GM23338 (cell line): Measurements from ENCODE around the gene SGSH. TPM values are rescaled to one million over a fixed set of nuclear protein-coding genes. Genes with fewer than 3 reads are reported as not detected.

Source experiments
- ATAC-seq: fragments of 200-7000 bp; cut with Tn5 transposase; 3 replicates; pipeline ENCODE4 v1.9.1; 2020
- DNase-seq: peaks from one replicate; pipeline ENCODE4 v3.0.0-alpha.2; 2015; ENCODE audit warnings: low spot score
- H2AFZ ChIP-seq: fragments of 200-600 bp; sonication (generic); 2 replicates; pipeline ENCODE4 v1.8.0; 2016; ENCODE audit warnings: antibody characterized with exemption, mild to moderate bottlenecking, moderate library complexity
- H3F3A ChIP-seq: fragments of 200-600 bp; sonication (generic); replicated peaks from 2 replicates; pipeline ENCODE4 v1.8.0; 2017; ENCODE audit warnings: antibody characterized with exemption, mixed run types, low read depth
- H3K27ac ChIP-seq: fragments of 200-600 bp; sonication (generic); 2 replicates; pipeline ENCODE4 v1.6.1; 2016; ENCODE audit warnings: low read depth
- H3K27me3 ChIP-seq: fragments of 200-600 bp; sonication (generic); 2 replicates; pipeline ENCODE4 v1.8.0; 2016; ENCODE audit warnings: mild to moderate bottlenecking, mixed run types, moderate library complexity; ENCODE audit not compliant: insufficient read depth
- H3K36me3 ChIP-seq: fragments of 200-600 bp; sonication (generic); 2 replicates; pipeline ENCODE4 v1.8.0; 2016; ENCODE audit warnings: mild to moderate bottlenecking; ENCODE audit not compliant: insufficient read depth
- H3K4me1 ChIP-seq: fragments of 200-600 bp; sonication (generic); 2 replicates; pipeline ENCODE4 v1.8.0; 2016; ENCODE audit warnings: mild to moderate bottlenecking, moderate library complexity; ENCODE audit not compliant: insufficient read depth
- H3K4me2 ChIP-seq: fragments of 200-600 bp; sonication (generic); 2 replicates; pipeline ENCODE4 v1.7.1; 2017; ENCODE audit warnings: mixed run types
- H3K4me3 ChIP-seq: fragments of 200-600 bp; sonication (generic); 2 replicates; pipeline ENCODE4 v1.6.1; 2016; ENCODE audit warnings: mixed run types
- H3K79me2 ChIP-seq: fragments of 200-600 bp; sonication (generic); replicated peaks from 2 replicates; pipeline ENCODE4 v1.8.0; 2017; ENCODE audit warnings: mild to moderate bottlenecking; ENCODE audit not compliant: insufficient read depth
- H3K9me2 ChIP-seq: fragments of 200-600 bp; sonication (generic); 2 replicates; pipeline ENCODE4 v1.8.0; 2017; ENCODE audit not compliant: insufficient read depth
- H4K20me1 ChIP-seq: fragments of 200-600 bp; sonication (generic); replicated peaks from 2 replicates; pipeline ENCODE4 v1.8.0; 2017; ENCODE audit warnings: mild to moderate bottlenecking; ENCODE audit not compliant: insufficient read depth
- H3K27ac Mint-ChIP-seq: 2 replicates; pipeline ENCODE4 v1.8.0; 2020; ENCODE audit warnings: inconsistent platforms, mild to moderate bottlenecking, moderate library complexity, mixed read lengths
- H3K27me3 Mint-ChIP-seq: 3 replicates; pipeline ENCODE4 v1.8.0; 2022; ENCODE audit warnings: low read depth, mild to moderate bottlenecking, moderate library complexity, mixed read lengths, inconsistent platforms; ENCODE audit not compliant: insufficient read depth, poor library complexity
- H3K36me3 Mint-ChIP-seq: 3 replicates; pipeline ENCODE4 v1.8.0; 2021; ENCODE audit warnings: low read depth, mild to moderate bottlenecking, inconsistent platforms, moderate library complexity, mixed read lengths
- H3K4me1 Mint-ChIP-seq: 3 replicates; pipeline ENCODE4 v1.8.0; 2020; ENCODE audit warnings: mild to moderate bottlenecking, inconsistent platforms, mixed read lengths
- H3K4me3 Mint-ChIP-seq: 3 replicates; pipeline ENCODE4 v1.8.0; 2021; ENCODE audit warnings: moderate library complexity, mild to moderate bottlenecking, inconsistent platforms, mixed read lengths
- H3K9me3 Mint-ChIP-seq: 3 replicates; pipeline ENCODE4 v1.8.0; 2020; ENCODE audit warnings: moderate library complexity, mild to moderate bottlenecking, inconsistent platforms, mixed read lengths
- CREB1 ChIP-seq: fragments of 250-450 bp; sonication (Bioruptor Pico); IDR thresholded peaks from 2 replicates; pipeline ENCODE4 v1.5.0; 2020; ENCODE audit warnings: low read depth, mild to moderate bottlenecking, moderate library complexity
- EZH2phosphoT487 ChIP-seq: fragments of 200-600 bp; sonication (generic); IDR thresholded peaks from one replicate; pipeline ENCODE4 v1.8.1; 2018; ENCODE audit warnings: antibody characterized with exemption; ENCODE audit not compliant: unreplicated experiment
- JUNB ChIP-seq: IDR thresholded peaks from one replicate; pipeline ENCODE4 v1.6.1; 2016; ENCODE audit warnings: antibody characterized with exemption; ENCODE audit not compliant: unreplicated experiment
- POLR2AphosphoS5 ChIP-seq: IDR thresholded peaks from 2 replicates; pipeline ENCODE4 v1.6.1; 2016; ENCODE audit warnings: antibody characterized with exemption, low read depth
- STAT1 ChIP-seq: IDR thresholded peaks from one replicate; pipeline ENCODE4 v1.6.1; 2016; ENCODE audit warnings: antibody characterized with exemption; ENCODE audit not compliant: unreplicated experiment
- ZNF114 ChIP-seq: fragments of 250-450 bp; sonication (Bioruptor Pico); IDR thresholded peaks from 2 replicates; pipeline ENCODE4 v1.5.0; 2020; ENCODE audit warnings: mild to moderate bottlenecking, moderate library complexity
- polyA plus RNA-seq: library from polyadenylated mRNA; unstranded; fragments of >200 nt; fragmentation: Nextera tagmentation; extraction: Ambion mirVana; gene quantifications from 2 replicates; pipeline ENCODE4 v1.2.1, GENCODE V29; 2016
- total RNA-seq: library from RNA; depleted of rRNA; stranded (reverse); fragments of >200 nt; shearing (Covaris generic); gene quantifications from 2 replicates; pipeline ENCODE4 v1.2.3, GENCODE V29; 2014
- TF ChIP-seq, protein P1 (sequence below): IDR thresholded peaks from one replicate; pipeline ENCODE4 v1.6.1; 2018; ENCODE audit warnings: antibody characterized with exemption; ENCODE audit not compliant: unreplicated experiment
- TF ChIP-seq, protein P2 (sequence below), 2 experiments: fragments of 200-600 bp in 1 of 2; sonication (generic) in 1 of 2; conservative IDR thresholded peaks; 2 replicates each; pipeline versions ENCODE4 v1.5.1 to v1.6.1; 2016 to 2017; ENCODE audit warnings: antibody characterized with exemption in 2 of 2, low read depth in 2 of 2, mild to moderate bottlenecking in 2 of 2, moderate library complexity in 1 of 2
- TF ChIP-seq, protein P3 (sequence below): fragments of 250-450 bp; sonication (Bioruptor Pico); IDR thresholded peaks from 2 replicates; pipeline ENCODE4 v1.5.0; 2020; ENCODE audit warnings: mild to moderate bottlenecking, moderate library complexity
- TF ChIP-seq, protein P4 (sequence below): IDR thresholded peaks from 2 replicates; pipeline ENCODE4 v1.6.1; 2016; ENCODE audit warnings: antibody characterized with exemption

The SGSH gene
- total and polyA plus RNA-seq, 2 experiments from 2014 or later, result 9.6 to 17.5 TPM

DNA sequence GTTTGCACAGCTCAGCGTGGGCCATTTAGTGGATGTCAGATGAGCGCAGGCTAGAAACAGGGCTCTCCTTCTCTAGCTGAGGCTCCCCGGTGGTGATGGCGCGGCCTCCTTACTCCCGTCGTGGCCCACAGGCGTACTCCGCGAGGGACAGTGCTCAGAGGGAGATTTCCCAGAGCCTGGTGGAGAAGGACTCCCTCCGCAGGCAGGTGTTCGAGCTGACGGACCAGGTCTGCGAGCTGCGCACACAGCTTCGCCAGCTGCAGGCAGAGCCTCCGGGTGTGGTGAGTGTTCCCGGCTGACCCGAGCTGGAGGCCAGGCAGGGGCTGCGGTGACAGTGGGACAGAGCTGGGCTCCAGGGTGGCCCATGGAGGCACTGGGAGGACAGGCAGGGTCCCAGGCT, 28.9 kb downstream of the SGSH start:
- Histone ChIP-seq H3F3A (0 out of 2 replicates have a peak, but pooled peaks cover 3% of the 10 kb centered on the region), H3K36me3 (no peaks in the 10 kb centered on the region), H3K4me3 (no peak overlapping the region), H3K79me2 (no peaks in the 10 kb centered on the region), H4K20me1 (no peaks in the 10 kb centered on the region), H3K4me2 (no peak overlapping the region), H2AFZ (no peak overlapping the region; the same call in 1 of the 2 replicates), H3K9me2 (no peaks in the 10 kb centered on the region), H3K27me3 (no peaks in the 10 kb centered on the region), H3K4me1 (no peaks in the 10 kb centered on the region), H3K27ac (no peak overlapping the region)
- TF ChIP-seq, protein P1, sequence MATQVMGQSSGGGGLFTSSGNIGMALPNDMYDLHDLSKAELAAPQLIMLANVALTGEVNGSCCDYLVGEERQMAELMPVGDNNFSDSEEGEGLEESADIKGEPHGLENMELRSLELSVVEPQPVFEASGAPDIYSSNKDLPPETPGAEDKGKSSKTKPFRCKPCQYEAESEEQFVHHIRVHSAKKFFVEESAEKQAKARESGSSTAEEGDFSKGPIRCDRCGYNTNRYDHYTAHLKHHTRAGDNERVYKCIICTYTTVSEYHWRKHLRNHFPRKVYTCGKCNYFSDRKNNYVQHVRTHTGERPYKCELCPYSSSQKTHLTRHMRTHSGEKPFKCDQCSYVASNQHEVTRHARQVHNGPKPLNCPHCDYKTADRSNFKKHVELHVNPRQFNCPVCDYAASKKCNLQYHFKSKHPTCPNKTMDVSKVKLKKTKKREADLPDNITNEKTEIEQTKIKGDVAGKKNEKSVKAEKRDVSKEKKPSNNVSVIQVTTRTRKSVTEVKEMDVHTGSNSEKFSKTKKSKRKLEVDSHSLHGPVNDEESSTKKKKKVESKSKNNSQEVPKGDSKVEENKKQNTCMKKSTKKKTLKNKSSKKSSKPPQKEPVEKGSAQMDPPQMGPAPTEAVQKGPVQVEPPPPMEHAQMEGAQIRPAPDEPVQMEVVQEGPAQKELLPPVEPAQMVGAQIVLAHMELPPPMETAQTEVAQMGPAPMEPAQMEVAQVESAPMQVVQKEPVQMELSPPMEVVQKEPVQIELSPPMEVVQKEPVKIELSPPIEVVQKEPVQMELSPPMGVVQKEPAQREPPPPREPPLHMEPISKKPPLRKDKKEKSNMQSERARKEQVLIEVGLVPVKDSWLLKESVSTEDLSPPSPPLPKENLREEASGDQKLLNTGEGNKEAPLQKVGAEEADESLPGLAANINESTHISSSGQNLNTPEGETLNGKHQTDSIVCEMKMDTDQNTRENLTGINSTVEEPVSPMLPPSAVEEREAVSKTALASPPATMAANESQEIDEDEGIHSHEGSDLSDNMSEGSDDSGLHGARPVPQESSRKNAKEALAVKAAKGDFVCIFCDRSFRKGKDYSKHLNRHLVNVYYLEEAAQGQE, result no peak
- TF ChIP-seq, protein P2, sequence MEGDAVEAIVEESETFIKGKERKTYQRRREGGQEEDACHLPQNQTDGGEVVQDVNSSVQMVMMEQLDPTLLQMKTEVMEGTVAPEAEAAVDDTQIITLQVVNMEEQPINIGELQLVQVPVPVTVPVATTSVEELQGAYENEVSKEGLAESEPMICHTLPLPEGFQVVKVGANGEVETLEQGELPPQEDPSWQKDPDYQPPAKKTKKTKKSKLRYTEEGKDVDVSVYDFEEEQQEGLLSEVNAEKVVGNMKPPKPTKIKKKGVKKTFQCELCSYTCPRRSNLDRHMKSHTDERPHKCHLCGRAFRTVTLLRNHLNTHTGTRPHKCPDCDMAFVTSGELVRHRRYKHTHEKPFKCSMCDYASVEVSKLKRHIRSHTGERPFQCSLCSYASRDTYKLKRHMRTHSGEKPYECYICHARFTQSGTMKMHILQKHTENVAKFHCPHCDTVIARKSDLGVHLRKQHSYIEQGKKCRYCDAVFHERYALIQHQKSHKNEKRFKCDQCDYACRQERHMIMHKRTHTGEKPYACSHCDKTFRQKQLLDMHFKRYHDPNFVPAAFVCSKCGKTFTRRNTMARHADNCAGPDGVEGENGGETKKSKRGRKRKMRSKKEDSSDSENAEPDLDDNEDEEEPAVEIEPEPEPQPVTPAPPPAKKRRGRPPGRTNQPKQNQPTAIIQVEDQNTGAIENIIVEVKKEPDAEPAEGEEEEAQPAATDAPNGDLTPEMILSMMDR (conservative IDR thresholded peaks at IDR 0.05; ENCODE audit: low read depth in 2 of 2), result peak; percentile 24 to 77
- Mint-ChIP-seq H3K4me3 (no peak overlapping the region; the same call in 2 of the 3 replicates), H3K4me1 (peaks cover 2% of the 10 kb centered on the region; the same call in 2 of the 3 replicates), H3K27me3 (peaks cover 17% of the 10 kb centered on the region), H3K36me3 (no peaks in the 10 kb centered on the region), H3K27ac (no peak overlapping the region), H3K9me3 (no peaks in the 10 kb centered on the region)
- ATAC-seq, result peak; percentile 83
- DNase-seq, result peak; percentile 75

DNA sequence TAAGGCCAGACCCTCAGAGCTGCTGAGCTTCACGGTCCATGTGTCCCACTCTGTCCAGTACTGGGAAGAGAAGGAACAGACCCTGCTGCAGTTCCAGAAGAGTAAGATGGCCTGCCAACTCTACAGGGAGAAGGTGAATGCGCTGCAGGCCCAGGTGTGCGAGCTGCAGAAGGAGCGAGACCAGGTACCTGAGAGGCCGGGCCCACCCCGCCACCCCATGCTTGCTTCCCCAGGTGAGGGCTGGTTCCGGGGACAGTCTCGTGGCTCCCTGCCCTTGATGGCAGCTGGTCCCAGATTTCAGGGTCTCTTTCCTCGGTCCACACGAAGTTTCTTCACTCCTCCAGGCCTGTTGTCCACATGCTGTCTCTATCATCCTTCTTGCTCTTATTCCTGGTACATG, 29.4 kb downstream of the SGSH start:
- Mint-ChIP-seq H3K4me1 (peaks cover 2% of the 10 kb centered on the region; the same call in 2 of the 3 replicates), H3K9me3 (no peaks in the 10 kb centered on the region), H3K27ac (no peak overlapping the region), H3K4me3 (no peak overlapping the region; the same call in 2 of the 3 replicates), H3K36me3 (no peaks in the 10 kb centered on the region), H3K27me3 (peaks cover 16% of the 10 kb centered on the region)
- no peak overlapping the region for H3K27ac ChIP-seq
- no peaks in the 10 kb centered on the region for H3K79me2 ChIP-seq
- no peaks in the 10 kb centered on the region for H3K9me2 ChIP-seq
- H3F3A ChIP-seq, result 0 out of 2 replicates have a peak, but pooled peaks cover 3% of the 10 kb centered on the region
- no peaks in the 10 kb centered on the region for H3K27me3 ChIP-seq
- DNase-seq (no peak), ATAC-seq (no peak)
- H4K20me1 ChIP-seq, result no peaks in the 10 kb centered on the region
- H3K4me3 ChIP-seq, result no peak overlapping the region
- no peak overlapping the region for H3K4me2 ChIP-seq
- H3K36me3 ChIP-seq, result no peaks in the 10 kb centered on the region
- H3K4me1 ChIP-seq, result no peaks in the 10 kb centered on the region
- no peak overlapping the region for H2AFZ ChIP-seq
- TF ChIP-seq EZH2phosphoT487, result no peak
- TF ChIP-seq, protein P3, sequence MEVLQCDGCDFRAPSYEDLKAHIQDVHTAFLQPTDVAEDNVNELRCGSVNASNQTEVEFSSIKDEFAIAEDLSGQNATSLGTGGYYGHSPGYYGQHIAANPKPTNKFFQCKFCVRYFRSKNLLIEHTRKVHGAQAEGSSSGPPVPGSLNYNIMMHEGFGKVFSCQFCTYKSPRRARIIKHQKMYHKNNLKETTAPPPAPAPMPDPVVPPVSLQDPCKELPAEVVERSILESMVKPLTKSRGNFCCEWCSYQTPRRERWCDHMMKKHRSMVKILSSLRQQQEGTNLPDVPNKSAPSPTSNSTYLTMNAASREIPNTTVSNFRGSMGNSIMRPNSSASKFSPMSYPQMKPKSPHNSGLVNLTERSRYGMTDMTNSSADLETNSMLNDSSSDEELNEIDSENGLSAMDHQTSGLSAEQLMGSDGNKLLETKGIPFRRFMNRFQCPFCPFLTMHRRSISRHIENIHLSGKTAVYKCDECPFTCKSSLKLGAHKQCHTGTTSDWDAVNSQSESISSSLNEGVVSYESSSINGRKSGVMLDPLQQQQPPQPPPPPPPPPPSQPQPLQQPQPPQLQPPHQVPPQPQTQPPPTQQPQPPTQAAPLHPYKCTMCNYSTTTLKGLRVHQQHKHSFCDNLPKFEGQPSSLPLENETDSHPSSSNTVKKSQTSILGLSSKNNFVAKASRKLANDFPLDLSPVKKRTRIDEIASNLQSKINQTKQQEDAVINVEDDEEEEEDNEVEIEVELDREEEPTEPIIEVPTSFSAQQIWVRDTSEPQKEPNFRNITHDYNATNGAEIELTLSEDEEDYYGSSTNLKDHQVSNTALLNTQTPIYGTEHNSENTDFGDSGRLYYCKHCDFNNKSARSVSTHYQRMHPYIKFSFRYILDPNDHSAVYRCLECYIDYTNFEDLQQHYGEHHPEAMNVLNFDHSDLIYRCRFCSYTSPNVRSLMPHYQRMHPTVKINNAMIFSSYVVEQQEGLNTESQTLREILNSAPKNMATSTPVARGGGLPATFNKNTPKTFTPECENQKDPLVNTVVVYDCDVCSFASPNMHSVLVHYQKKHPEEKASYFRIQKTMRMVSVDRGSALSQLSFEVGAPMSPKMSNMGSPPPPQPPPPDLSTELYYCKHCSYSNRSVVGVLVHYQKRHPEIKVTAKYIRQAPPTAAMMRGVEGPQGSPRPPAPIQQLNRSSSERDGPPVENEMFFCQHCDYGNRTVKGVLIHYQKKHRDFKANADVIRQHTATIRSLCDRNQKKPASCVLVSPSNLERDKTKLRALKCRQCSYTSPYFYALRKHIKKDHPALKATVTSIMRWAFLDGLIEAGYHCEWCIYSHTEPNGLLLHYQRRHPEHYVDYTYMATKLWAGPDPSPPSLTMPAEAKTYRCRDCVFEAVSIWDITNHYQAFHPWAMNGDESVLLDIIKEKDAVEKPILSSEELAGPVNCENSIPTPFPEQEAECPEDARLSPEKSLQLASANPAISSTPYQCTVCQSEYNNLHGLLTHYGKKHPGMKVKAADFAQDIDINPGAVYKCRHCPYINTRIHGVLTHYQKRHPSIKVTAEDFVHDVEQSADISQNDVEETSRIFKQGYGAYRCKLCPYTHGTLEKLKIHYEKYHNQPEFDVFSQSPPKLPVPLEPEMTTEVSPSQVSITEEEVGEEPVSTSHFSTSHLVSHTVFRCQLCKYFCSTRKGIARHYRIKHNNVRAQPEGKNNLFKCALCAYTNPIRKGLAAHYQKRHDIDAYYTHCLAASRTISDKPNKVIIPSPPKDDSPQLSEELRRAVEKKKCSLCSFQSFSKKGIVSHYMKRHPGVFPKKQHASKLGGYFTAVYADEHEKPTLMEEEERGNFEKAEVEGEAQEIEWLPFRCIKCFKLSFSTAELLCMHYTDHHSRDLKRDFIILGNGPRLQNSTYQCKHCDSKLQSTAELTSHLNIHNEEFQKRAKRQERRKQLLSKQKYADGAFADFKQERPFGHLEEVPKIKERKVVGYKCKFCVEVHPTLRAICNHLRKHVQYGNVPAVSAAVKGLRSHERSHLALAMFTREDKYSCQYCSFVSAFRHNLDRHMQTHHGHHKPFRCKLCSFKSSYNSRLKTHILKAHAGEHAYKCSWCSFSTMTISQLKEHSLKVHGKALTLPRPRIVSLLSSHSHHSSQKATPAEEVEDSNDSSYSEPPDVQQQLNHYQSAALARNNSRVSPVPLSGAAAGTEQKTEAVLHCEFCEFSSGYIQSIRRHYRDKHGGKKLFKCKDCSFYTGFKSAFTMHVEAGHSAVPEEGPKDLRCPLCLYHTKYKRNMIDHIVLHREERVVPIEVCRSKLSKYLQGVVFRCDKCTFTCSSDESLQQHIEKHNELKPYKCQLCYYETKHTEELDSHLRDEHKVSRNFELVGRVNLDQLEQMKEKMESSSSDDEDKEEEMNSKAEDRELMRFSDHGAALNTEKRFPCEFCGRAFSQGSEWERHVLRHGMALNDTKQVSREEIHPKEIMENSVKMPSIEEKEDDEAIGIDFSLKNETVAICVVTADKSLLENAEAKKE (CRISPR knock-in tag), result no peak
- no peak for TF ChIP-seq JUNB
- TF ChIP-seq STAT1, result no peak
- TF ChIP-seq, protein P4, sequence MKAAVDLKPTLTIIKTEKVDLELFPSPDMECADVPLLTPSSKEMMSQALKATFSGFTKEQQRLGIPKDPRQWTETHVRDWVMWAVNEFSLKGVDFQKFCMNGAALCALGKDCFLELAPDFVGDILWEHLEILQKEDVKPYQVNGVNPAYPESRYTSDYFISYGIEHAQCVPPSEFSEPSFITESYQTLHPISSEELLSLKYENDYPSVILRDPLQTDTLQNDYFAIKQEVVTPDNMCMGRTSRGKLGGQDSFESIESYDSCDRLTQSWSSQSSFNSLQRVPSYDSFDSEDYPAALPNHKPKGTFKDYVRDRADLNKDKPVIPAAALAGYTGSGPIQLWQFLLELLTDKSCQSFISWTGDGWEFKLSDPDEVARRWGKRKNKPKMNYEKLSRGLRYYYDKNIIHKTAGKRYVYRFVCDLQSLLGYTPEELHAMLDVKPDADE, result no peak
- TF ChIP-seq ZNF114 (CRISPR knock-in tag), result no peak
- no peak for TF ChIP-seq CREB1 (CRISPR knock-in tag)
- no peak for TF ChIP-seq POLR2AphosphoS5
